GM20000 (cell line): Measurements from ENCODE around the gene F8A3.

Experiments
- DNase-seq: peaks from one replicate; pipeline ENCODE4 v3.0.0; 2012; ENCODE audit warnings: low spot score
- TF ChIP-seq, protein P1 (sequence below): IDR thresholded peaks from 2 replicates; pipeline ENCODE4 v1.5.1; 2012; ENCODE audit warnings: mild to moderate bottlenecking, control low read depth; ENCODE audit errors: extremely low read depth, missing control alignments

The F8A3 gene

DNA sequence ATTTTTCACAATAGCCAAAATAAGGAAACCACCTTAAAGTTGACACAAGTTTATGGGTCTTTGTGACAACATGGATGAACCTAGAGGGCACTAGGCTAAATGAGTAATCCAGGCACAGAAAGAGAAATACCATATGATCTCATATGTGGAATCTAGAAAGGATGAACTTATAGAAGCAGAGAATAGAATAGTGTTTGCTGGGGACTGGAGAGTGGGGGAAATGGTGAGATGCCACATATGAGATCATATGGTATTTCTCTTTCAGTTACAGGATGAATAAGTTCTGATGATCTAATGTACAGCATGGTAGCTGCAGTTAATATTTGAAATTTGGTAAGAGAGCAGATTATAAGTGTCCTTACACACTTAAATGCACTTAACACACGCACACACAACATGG is 40.7 kb downstream of the F8A3 start:
- TF ChIP-seq, protein P1, sequence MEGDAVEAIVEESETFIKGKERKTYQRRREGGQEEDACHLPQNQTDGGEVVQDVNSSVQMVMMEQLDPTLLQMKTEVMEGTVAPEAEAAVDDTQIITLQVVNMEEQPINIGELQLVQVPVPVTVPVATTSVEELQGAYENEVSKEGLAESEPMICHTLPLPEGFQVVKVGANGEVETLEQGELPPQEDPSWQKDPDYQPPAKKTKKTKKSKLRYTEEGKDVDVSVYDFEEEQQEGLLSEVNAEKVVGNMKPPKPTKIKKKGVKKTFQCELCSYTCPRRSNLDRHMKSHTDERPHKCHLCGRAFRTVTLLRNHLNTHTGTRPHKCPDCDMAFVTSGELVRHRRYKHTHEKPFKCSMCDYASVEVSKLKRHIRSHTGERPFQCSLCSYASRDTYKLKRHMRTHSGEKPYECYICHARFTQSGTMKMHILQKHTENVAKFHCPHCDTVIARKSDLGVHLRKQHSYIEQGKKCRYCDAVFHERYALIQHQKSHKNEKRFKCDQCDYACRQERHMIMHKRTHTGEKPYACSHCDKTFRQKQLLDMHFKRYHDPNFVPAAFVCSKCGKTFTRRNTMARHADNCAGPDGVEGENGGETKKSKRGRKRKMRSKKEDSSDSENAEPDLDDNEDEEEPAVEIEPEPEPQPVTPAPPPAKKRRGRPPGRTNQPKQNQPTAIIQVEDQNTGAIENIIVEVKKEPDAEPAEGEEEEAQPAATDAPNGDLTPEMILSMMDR = no peak
- DNase-seq = no peak
